ENCODE data around the gene CHCHD3.
A peak's percentile ranks its signal among the peaks of the same experiment; 100 is the strongest.
"Not testable (repeated sequence)": the region's sequence is repeated elsewhere in the genome, so short reads cannot be mapped to it uniquely, and the experiment has no call there.

CHCHD3 gene

GRCh38 chr7:132933072-132933458, 148.8 kb downstream of the CHCHD3 start:
- intact Hi-C loops (cut with DNase I) = no loop called here

GRCh38 chr7:132932296-132933071, 149.4 kb downstream of the CHCHD3 start:
- DNase-seq = no peak
- intact Hi-C loops (cut with DNase I) = no loop called here

More at GRCh38 chr7:132933072-132933458, 148.8 kb downstream of the CHCHD3 start:
- no peak for DNase-seq

GRCh38 chr7:132930881-132931280, 151.0 kb downstream of the CHCHD3 start:
- DNase-seq = peak in 14 of 42 donors; percentile 13 to 51 (median 24)
- intact Hi-C loops (cut with DNase I) = no loop called here

- DNase-seq; intact Hi-C loops (cut with DNase I): not testable (repeated sequence)
These were observed 151.9 kb downstream of the CHCHD3 start for GRCh38 chr7:132929944-132930343.

GRCh38 chr7:132919771-132920170, 162.1 kb downstream of the CHCHD3 start:
- DNase-seq = no peak
- intact Hi-C loops (cut with DNase I) = no loop called here

GRCh38 chr7:132915647-132916046, 166.2 kb downstream of the CHCHD3 start:
- intact Hi-C loops (cut with DNase I) = no loop called here
- no peak for DNase-seq

- DNase-seq = peak in 3 of 42 donors; percentile 15 to 46 (median 43)
- intact Hi-C loops (cut with DNase I) = no loop called here
These were observed 171.2 kb downstream of the CHCHD3 start for GRCh38 chr7:132910657-132911056.

- intact Hi-C loops (cut with DNase I) = no loop called here
- no peak for DNase-seq
These were observed 174.4 kb downstream of the CHCHD3 start for GRCh38 chr7:132907380-132907940.

- intact Hi-C loops (cut with DNase I) = no loop called here
- peak in 15 of 42 donors; percentile 5 to 53 (median 26) for DNase-seq
These were observed 175.6 kb downstream of the CHCHD3 start for GRCh38 chr7:132906193-132906835.

- intact Hi-C loops (cut with DNase I) = not testable (repeated sequence)
These were observed 176.8 kb downstream of the CHCHD3 start for GRCh38 chr7:132905136-132905535.

GRCh38 chr7:132904209-132904608, 177.7 kb downstream of the CHCHD3 start:
- no peak for DNase-seq
- intact Hi-C loops (cut with DNase I) = no loop called here

More at GRCh38 chr7:132905136-132905535, 176.8 kb downstream of the CHCHD3 start:
- DNase-seq = not testable (repeated sequence)

GRCh38 chr7:132902294-132902693, 179.6 kb downstream of the CHCHD3 start:
- DNase-seq; intact Hi-C loops (cut with DNase I): not testable (repeated sequence)

GRCh38 chr7:132901241-132901640, 180.6 kb downstream of the CHCHD3 start:
- DNase-seq = no peak
- intact Hi-C loops (cut with DNase I) = no loop called here

- intact Hi-C loops (cut with DNase I) = no loop called here
- no peak for DNase-seq
These were observed 182.1 kb downstream of the CHCHD3 start for GRCh38 chr7:132899833-132900232.

GRCh38 chr7:132898641-132899175, 183.2 kb downstream of the CHCHD3 start:
- DNase-seq; intact Hi-C loops (cut with DNase I): not testable (repeated sequence)

GRCh38 chr7:132897093-132897687, 184.7 kb downstream of the CHCHD3 start:
- DNase-seq = no peak
- intact Hi-C loops (cut with DNase I) = no loop called here

- no peak for DNase-seq
- intact Hi-C loops (cut with DNase I) = no loop called here
These were observed 186.7 kb downstream of the CHCHD3 start for GRCh38 chr7:132895231-132895630.

- no peak for DNase-seq
- intact Hi-C loops (cut with DNase I) = no loop called here
These were observed 188.3 kb downstream of the CHCHD3 start for GRCh38 chr7:132893560-132893959.

GRCh38 chr7:132892744-132893143, 189.1 kb downstream of the CHCHD3 start:
- DNase-seq; intact Hi-C loops (cut with DNase I): not testable (repeated sequence)
